ENCODE results near the gene CSTPP1.

CSTPP1 gene, protein sequence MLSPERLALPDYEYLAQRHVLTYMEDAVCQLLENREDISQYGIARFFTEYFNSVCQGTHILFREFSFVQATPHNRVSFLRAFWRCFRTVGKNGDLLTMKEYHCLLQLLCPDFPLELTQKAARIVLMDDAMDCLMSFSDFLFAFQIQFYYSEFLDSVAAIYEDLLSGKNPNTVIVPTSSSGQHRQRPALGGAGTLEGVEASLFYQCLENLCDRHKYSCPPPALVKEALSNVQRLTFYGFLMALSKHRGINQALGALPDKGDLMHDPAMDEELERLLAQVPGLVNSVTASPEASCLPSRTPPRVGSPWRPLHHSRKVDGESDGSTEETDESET

DNA sequence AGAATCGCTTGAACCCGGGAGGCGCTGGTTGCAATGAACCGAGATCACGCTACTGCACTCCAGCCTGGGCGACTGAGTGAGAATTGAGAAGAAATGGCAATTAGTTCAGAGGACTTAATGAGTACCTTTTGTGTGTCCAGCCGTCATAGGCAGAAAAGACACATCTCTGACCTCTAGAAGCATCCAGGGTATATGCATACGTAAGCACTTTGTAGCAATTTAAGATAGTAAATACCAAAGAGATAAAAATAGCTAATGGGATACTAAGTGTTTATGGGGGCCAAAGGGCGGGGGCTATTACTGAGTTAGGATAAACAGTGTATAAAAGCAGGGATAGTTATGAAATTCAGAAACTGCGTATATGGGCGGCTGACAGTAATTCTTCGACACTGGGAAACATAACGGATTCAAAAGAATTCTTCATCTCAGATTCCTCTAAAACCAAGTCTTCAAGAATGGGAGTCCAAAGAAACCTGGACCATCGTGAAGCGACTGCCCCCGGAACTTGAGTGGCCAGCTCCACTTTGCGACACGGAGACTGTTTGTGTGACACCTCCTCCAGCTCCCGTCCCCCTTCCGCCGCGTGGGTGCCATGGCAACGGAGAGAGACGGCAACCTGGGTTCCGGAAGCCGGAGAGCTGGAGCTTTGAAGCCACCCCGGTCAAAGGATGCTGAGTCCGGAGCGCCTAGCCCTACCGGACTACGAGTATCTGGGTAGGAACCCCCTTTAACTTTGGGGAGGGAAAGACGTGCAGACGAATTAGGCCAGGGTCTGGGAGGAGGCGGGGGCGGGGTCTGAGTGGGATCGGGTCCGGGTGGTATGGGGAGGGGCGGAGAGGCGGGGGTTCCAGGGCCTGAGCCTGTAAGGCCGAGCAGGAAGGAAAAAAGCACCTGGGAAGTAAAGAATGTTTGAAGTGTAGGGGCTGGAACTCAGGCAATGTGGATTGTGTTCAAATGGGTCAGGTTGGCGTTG lies at the start of gene CSTPP1:
Gene CSTPP1 (plus strand): TSS at position 624 of the 973 bp plus-strand sequence. CDS start 45 bp downstream, at position 669.
- peak; percentile 92 for DNase-seq (ENCODE audit: low read depth)

DNA sequence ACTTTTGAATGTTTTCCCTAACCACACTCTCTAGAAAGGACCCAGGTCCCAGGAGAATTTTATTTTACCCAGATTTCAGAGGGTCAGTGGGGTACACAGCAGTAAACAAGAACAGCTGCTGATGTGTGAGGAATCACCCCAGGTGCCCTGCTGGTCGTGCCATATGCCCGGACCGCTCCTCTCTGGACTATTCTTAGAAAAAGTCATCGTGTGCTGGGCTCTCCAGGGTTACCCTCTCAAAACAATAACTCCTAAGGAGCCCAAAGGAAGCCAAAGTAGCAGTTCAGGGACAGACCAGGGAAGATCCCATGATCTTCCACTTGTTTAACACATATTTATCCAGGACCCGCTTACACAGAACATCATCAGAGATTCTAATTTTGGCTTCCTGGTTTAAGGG lies 47.9 kb upstream of the CSTPP1 start:
- DNase-seq (ENCODE audit: low read depth) = no peak

DNA sequence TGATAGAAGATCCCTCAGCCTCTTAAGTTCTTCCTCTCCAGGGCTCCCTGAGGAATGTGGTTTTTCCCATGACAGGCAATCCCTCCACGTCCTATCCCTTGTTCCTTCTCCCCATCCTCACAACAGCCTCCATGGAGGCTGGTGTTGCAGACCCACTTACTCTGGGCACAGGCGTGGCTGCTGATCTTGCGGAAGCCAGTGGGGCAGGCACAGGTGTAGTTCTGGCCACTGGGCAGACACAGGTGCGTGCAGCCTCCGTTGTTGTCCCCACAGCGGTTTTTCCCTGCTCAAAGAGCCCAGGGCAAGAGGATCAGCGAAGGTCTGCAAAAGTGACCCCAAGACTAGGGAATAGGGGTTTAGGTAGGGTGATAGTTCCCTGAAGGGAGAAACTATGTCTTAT lies 47.3 kb upstream of the CSTPP1 start:
- no peak for DNase-seq (ENCODE audit: low read depth)

DNA sequence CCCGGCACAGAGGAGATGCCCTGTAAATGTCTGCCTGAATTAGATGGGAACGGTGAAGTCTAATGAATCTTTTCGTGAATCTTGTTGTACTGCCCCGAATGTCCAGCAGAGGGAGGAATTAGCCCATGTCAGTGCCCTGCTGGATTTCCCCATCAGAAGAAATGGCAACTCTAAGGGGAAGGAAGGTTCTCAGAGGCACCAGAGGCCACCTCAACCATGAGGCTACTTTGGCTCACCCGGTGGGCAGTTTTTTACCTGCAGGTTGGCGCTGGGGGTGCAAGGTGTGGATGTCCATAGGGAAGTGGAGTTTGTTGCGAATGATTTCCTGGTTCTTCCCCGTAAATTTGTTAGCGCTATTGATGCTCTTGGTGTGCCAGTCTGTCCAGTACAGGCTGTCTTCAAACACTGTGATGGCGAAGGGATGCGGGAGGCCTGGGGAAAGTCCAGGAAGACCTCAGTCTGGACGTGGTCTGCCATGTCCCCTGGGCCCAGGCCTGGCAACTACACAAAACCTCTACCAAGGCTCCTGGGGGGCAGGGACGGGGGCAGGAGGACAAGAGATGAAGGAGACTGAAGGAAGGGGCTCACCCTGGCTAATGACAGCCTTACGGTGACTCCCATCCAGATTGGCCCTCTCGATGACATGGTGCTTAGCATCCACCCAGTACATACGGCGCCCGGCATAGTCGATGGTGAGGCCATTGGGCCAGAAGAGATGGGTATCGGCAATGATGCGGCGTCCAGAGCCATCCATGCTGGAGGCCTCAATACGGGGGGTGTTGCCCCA lies 46.7 kb upstream of the CSTPP1 start:
- peak; percentile 77 for DNase-seq (ENCODE audit: low read depth)

DNA sequence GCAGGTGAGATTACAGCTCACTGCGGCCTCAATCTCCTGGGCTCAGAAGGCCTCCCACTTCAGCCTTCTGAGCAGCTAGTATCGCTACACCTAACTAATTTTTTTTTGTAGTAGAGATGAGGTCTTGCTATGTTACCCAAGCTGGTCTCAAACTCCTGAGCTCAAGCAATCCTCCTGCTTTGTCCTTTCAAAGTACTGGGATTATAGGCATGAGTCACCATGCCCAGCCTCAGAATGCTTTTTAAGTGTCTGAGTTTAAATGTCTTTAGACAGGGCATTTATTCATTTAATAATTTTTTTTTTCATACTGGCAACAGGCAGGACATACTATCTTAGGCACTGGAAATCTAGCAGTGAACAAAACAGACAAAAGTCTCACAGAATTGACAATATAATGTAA lies 45.9 kb upstream of the CSTPP1 start:
- DNase-seq (ENCODE audit: low read depth) = peak; percentile 30

DNA sequence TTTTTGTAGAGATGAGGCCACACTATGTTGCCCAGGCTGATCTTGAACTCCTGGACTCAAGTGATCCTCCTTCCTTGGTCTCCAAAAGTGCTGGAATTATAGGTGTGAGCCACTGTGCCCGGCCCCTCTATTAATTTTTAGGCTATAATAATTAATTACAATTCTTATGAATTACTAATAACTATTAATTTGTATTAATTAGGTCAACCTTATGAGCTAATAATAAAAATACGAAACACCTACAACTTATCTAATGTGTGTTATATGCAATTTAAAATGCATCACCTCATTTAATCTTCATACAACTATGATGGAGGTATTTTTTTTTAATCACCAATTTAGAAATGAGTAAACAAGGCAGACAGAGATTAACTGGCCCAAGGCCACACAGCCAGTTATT lies 44.5 kb upstream of the CSTPP1 start:
- no peak for DNase-seq (ENCODE audit: low read depth)

DNA sequence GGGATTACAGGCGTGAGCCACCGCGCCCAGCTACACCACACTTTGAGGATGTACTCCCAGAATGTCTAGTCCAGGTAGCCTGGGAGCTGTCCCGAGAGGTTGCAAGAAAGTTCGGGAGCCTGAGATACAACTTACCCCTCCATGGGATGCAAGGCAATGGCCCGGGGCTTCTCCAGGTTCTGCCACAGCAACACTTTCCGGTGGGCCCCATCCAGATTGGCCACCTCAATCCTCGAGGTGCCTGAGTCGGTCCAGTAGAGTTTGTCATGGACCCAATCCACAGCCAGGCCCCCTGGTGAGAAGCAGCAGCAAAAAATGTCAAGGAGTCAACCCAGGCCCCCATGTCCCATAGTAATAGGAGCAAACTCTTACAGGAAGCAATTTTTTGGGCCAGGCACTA lies 43.7 kb upstream of the CSTPP1 start:
- DNase-seq (ENCODE audit: low read depth) = no peak

DNA sequence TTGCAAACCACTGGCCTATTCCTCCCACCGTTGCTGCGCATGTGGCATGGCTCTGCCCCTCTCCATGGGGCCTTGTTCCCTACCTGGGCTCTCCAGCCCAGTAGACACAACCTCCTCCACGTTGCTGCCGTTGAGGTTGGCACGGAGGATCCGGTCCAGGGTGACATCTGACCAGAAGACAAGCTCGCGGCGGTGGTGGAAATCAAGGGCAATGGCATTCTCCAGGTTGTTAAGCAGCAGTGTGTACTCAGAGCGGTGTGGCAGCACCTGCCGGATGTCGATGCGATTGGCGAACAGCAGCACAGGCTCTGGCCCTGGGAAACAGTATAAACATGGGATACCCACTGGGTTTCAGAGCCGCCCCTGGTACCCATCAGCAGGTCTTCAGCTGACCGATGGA lies 42.1 kb upstream of the CSTPP1 start:
- DNase-seq (ENCODE audit: low read depth) = no peak

DNA sequence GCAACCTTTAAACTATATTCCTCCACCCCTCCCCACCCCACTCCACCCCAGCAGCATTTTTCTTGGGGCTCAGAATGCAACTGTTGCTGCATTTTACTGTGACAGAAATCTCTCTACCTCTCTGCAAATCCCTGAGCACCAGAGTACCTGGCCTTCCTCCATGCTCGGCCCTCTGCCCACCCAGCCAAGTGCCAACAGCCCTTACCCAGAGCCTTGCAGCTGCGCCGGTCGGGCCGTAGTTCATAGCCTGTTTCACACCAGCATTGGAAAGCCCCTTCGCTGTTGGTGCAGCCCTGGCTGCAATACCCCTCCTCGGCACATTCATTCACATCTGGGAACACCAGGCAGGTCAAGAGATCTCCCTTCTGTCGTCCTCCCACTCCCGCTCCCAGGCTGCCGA lies 41.6 kb upstream of the CSTPP1 start:
- DNase-seq (ENCODE audit: low read depth) = no peak

DNA sequence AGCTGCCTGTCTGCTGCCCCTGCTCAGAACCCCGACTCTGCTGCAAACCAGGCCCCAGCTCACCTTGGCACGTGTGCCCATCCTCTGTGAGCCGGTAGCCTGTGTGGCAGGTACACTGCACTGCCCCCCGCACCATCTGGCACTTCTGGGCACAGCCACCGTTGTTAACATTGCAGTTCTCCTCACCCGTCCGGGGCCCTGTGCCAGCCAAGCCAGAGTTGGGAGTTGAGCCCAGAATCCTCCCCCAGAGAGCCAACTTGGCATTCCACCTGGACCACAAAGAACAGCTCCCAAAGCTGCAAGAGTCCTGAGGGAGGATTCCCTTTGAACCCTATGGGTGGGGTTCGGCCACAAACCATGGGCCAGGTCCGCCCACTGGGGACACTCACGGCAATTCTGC lies 40.7 kb upstream of the CSTPP1 start:
- no peak for DNase-seq (ENCODE audit: low read depth)

DNA sequence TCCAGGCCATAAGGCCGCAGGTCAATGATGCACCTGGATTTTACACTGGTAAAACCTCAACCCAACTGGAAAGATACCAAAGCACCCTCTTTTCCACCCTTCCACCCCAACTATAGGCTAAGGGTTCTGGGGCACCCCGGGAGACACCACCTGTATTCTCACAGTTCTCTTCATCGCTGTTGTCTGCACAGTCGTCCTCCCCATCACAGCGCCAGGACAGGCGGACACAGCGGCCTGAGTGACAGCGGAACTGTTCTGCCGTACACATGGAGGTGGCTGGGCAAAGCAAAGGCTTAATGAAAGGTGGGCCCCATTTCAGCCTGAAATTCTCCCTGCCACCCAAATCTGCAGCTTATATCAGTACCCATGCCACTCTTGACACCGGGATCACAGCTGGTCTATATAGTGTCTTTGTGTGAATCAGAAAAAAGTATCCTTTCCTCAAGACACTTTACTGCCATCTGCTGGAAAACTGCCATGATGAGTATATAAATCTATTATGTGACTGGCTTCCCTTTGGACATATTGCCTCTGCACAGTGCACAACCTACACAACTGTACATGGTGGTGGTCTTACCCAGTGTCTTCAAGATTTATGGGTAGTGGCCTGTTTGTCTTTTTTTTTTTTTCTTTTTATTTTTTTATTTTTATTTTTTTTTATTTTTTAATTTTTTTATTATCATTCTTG lies 39.7 kb upstream of the CSTPP1 start:
- peak; percentile 66 for DNase-seq (ENCODE audit: low read depth)

DNA sequence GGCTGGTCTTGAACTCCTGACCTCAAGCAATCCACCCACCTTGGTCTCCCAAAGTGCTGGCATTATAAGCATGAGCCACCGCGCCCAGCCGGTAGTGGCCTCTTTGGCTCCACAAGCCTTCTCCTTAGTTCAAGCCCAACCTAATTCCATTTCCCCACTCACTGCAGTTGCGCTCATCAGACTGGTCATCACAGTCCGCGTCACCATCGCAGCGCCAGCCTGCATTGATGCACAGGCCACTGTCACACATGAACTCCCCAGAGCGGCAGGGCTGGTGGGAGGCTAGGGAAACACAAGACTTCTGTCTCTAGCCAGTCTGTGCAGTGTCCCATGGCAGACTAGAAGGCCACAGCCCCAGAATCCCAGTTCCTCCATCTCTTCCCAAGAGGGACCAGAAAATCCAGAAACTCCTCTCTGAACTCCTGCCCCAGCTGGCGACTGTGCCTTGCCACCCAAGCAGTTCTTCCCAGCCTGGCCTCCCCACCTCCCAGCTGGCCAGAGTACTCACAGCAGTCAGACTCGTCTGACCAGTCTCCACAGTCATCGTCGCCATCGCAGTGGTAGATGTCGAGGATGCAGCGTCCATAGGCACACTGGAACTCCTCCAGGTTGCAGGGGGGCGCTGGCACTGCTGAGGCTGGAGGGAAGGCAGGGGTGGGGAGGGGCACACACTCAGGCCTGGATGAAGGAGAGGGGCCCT lies 38.0 kb upstream of the CSTPP1 start:
- DNase-seq (ENCODE audit: low read depth) = no peak

DNA sequence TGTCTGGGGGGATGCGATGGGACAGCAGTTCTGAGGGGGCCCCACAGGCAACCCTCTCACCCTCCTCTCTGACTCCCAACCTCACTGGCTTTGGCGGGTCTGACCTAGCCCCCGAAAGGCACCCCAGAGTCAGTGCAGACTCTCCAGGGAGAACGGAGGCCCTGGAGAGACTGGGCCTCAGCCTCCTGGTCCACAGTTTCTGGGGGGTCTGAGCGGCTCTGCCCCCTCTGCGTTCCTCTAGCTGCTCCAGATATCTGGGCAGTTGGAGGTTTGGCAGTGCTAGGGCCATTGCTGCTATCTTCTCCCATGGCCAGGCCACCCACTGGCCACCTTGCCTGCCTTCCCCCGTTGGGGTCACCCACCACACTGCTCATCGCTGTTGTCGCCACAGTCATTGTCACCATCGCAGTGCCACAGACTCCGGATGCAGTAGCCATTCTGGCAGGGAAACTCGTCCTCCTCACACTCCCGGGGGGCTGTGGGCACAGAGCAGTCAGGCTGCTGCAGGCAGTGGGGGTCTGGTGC lies 37.0 kb upstream of the CSTPP1 start:
- DNase-seq (ENCODE audit: low read depth) = no peak

DNA sequence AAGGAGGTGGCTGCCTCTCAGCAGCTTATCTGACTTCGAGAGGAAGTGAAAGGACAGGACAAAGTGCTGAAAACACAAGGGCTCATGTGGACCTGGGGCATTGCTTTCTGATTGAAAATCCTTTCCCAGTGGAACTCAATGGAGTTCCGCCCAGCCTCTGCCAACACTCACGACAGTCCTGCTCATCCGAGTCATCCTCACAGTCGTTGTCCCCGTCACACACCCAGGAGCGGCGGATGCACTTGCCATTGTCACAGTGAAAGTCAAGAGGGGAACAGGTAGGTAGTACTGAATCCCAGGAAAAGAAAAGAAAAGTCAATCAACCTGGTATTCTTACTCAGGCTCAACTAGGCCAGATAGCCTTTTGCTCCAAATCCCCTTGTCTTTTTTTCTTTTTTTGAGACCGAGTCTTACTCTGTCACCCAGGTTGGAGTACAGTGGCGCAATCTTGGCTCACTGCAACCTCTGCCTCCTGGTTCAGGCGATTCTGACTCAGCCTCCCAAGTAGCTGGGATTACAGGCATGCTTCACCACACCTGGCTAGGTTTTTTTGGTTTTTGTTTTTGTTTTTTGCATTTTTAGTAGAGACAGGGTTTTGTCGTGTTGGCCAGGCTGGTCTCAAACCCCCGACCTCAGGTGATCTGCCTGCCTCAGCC lies 36.3 kb upstream of the CSTPP1 start:
- no peak for DNase-seq (ENCODE audit: low read depth)

DNA sequence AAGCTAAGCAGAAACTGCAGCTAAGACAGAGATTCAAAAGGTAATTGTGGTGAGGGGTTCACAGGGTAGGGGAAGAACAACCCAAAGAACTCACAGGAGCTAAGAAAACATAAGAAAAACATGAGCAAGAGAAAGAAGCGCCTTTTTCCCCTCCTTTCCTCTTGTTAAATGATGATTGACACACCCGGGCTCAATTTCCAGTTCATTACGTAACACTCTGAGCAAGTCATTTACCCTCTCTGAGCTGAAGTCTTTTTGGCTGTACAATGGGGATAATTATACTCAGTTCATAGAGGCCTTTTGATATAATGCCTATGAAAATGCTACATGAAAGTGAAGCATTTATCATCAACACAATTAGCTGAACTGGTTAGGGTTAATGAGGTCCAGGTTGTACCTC lies 35.4 kb upstream of the CSTPP1 start:
- DNase-seq (ENCODE audit: low read depth) = no peak

DNA sequence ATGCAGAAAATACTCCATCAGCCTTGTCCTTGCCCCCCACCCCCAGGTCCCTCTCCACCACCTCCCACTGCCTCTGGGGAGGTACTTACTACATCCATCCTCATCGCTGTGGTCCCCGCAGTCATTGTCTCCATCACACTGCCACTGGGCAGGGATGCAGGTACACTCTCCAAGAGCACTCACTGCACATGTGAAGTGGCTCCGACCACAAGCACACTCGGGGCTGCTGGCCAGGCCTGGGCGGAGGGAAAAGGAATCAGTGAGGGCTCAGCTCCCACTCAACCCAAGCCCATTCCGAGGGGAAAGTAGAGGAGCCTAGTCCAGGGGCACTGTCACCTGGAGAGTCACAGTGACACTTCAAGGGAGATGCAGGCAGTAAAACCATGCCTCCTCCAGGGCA lies 33.9 kb upstream of the CSTPP1 start:
- no peak for DNase-seq (ENCODE audit: low read depth)

DNA sequence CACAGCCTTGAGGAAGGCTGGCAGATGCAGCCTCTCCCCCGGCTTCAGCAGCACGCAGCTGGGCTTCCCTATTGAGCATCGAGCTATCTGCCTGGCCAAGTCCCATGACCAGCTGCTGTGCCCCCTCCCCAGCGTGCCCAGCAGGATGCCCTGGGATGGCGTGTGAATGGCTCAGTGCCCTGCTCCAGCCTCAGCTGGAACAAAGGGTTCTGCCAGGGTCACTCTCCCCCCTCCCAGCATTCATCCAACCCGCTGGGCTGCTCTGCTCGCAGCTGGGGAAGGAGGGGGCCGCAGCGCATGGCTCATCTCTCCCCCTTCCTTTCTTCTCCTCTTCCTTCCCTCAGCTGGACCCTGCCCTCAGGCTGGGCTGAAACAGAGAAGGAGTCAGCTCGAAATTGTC lies 32.7 kb upstream of the CSTPP1 start:
- no peak for DNase-seq (ENCODE audit: low read depth)

DNA sequence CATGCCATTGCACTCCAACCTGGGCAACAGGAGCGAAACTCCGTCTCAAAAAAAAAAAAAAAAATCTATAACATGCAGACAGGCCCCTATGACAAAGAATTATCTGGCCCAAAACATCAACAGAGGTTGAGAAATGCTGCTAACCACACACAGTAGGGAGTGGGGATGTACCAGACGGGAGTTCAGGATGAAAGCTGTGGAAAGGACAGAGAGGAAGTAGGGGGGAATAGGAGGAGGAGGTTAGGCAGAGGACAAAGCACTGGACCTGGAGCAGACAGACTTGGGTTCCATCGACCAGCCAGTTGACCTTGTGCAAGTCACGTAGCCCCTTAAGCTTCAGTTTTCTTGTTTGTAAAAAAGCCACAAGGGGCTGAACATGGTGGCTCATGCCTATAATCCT lies 30.8 kb upstream of the CSTPP1 start:
- DNase-seq (ENCODE audit: low read depth) = no peak

DNA sequence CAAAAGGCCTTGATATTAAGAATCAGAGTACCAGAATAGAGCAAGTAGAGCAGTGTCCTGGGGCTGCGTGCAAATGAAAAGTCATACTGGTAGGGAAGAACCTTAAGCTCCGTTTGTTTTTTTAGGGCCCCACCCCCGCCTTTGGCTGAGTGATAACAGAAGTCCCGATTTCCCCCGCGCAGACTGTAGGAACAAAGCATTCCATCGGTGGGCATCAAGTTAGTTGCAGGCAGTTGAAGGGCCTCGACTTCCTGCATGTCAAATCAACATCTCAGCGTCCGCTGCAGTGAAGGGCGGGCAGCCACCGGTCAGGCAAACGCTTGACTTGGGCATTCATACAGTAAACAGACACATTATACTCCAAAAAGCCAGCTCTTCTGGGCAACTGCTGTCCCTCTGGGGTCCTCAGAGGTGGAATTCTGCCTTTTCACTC lies 29.9 kb upstream of the CSTPP1 start:
- peak; percentile 34 for DNase-seq (ENCODE audit: low read depth)

DNA sequence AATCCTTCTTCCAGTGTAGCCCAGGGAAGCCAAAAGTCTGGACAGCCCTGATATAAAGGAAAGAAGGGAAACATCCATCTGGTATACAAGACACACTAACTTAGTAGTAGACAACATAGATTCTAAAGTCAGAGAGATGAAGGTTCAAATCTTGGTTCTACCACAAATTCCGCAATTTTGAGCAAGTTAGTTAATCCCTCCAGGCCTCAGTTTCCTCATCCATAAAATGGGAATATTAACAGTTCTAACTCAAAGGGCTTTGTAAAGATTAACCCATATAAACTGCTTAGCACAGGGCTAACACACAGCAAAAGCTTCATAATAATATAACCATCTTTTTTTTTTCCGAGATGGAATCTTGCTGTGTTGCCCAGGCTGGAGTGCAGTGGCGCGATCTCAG lies 29.0 kb upstream of the CSTPP1 start:
- DNase-seq (ENCODE audit: low read depth) = no peak

Measured in EH (cell line).